ENCODE data around the gene FNDC10.
A peak's percentile ranks its signal among the peaks of the same experiment; 100 is the strongest.
"Not testable (repeated sequence)": the region's sequence is repeated elsewhere in the genome, so short reads cannot be mapped to it uniquely, and the experiment has no call there.

FNDC10 gene

DNA sequence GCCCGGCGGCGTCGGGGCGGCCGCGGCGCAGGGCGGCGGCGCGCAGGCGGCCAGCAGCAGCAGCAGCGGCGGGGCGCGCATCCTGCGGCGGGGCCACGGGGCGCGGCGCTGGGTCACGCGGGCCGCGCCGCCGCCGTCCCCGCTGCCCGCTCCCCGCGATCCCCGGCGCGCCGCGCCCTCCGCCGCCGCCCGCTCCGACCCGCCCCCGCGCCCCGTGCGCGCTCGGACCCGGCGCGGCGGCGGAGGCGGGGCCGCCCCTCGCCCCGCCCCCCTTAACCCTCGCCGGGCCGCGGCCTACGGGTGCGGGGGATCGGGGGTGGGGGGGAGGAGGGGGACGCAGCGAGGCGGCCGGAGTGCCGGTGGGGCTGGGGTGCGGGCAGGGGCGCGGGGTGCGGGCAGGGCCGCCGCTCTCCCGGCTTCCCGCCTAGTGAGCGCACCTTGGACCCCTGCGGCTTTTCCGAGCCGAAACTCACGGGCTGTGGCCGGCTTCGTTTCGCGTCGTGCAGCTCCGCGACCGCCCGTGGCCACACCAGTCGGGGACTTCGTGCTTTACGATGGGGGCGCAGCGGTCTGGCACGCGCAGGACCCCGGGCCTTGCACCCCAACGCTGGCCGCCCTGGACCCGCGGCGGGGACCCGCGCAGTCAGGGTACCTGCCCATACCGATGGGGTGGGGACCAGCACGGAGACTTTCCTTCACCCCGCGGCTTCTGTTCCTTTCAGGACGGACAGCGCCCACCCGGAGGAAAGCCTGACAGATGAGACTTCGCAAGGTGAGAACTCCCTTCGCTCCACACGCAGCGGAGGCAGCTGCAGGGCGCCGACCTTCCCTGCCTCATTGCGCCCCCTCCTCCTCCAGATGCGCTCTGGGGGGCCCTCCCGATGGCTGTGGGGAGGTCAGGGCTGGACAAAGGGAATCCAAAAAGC is at the start of gene FNDC10:
Gene FNDC10 (minus strand): TSS at position 201 of the 926 bp plus-strand sequence. CDS start 120 bp downstream, at position 81.
- no peak for DNase-seq (ENCODE audit: low read depth in 1 of 2, low spot score in 1 of 2)

DNA sequence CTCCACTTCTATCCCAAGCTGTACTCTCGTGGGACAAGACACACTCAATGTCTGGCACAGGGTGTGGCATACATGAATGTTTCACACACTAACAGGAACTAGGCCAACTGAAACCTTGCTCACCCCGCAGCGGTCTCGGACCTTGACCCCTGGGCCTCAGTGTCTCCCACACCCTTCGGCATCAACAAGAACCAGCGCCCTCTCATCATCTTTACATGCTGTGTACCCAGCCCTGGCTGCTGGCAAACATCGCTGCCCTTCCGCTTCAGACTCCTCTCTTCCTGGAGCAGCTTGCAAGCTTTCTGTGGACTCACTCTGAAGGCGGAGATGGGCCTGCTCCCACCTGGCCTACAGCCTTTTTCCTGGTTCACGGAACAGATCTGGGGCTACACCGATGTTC is 48.3 kb upstream of the FNDC10 start:
- not testable (repeated sequence) for DNase-seq (ENCODE audit: low read depth in 1 of 2, low spot score in 1 of 2)

DNA sequence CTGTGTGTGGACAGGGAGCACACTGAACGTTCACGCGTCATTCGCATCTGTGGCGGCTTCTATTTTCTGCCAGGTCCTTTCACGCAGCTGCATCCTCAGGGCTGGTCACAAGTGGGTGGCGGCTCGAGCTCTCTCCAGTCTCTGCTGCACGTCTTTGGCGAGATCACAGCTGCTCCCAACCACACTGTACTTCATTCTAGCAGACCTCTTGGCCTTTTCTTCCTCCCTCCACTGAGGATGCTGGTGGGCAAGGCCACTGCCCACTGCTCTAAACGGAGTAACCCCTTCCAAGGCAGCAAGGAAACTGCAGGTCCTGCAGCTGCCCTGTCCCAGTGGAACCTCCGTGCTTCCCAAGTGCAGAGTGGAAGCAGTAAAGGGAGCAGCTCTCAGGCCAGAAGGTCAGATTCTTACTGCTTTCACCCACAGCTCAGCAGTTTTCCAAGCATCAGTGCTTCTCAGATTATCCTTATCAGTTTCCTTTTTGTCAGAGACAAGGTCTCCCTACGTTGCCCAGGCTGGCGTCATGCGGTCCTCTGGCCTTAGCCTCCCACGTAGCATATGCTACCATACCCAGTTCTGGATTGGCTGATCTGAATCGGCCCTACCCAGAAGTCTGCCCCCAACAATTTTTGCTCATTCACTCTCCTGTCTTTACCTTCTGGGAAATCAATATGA is 47.8 kb upstream of the FNDC10 start:
- DNase-seq (ENCODE audit: low read depth in 1 of 2, low spot score in 1 of 2) = not testable (repeated sequence)

DNA sequence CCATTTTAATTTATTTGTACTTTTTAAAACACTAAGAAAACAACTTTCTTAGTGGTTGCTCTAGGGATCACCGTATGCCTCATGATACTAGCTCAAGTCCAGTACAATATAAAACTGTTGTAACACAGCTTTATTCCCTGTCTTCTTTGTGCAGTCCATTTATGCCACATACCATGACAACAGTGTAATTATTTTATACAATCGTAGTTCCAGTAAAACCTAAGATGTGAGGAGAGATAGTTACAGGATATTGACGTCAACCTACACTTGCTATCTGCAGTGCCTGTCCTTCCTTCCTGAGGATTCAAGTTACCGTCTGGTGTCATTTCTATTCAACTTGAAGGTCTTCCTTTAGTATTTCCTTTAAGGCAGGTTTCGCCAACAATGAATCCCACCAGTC is 46.4 kb upstream of the FNDC10 start:
- DNase-seq (ENCODE audit: low read depth in 1 of 2, low spot score in 1 of 2) = not testable (repeated sequence)

DNA sequence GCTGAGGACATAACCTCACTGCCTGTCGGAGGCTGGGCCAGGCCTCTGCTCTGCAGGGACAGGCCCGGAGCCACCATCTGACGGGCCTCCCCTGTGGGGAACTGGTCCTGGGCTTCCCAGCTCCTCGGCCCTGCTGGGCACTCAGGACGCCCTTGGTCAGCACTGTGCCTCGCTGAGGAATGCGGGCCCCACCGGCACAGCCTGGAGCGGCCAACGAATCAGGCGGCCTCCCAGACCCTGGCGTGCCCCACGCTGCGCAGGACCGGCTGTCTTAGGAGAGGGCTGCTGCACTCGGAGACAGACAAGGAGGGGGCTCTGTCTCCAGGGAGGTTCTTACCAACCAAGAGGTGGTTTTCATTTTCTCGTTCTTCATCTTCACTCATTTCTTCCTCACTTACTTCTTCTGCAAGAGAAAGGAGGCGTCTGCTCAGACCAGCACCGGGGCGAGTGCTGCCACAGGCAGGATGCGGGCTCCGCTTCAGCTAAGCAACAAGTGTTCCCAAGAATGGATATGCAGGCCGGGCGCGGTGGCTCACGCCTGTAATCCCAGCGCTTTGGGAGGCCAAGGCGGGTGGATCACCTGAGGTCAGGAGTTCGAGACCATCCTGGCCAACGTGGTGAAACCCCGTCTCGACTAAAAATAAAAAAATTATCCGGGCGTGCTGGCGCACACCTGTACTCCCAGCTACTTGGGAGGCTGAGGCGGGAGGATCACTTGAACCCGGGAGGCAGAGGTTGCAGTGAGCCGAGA is 41.0 kb upstream of the FNDC10 start:
- DNase-seq (ENCODE audit: low read depth in 1 of 2, low spot score in 1 of 2) = not testable (repeated sequence)

DNA sequence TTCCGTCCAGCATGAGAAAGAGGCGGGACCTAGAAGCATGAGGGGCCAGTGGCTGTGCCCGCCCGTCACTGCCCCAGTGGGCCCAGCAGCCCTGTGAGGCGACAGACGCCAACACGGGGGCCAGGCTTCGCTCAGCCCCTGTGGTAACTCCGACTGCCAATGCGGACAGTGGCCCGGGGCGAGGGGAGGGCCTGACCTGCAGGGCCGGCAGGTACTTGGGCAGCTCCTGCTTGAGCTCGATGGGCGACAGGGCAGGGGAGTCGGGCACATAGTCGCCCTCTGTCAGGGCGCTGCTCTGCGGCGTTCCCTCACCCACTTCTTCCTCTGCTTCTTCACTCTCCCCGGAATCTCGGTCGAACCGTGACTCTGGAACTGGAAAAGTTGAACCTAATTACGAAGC is 40.1 kb upstream of the FNDC10 start:
- not testable (repeated sequence) for DNase-seq (ENCODE audit: low read depth in 1 of 2, low spot score in 1 of 2)

DNA sequence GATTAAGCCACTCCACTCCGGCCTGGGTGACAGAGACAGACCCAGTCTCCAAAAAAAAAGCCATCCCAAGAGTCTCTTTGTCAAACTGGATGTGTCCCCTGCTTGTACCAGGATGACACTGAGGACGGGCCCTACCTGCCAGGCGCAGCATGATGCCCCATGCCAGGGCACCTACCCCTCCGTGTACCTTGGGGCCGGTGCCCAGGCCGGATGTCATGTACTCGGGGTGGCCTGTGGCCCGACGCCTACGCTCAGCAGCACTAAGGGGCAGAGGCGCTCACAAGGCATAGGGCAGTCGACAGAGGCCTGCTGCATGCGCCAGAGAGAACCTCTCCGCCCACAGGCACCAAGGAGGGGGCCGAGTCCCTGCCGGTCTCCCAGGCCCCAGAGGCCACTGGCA is 39.4 kb upstream of the FNDC10 start:
- DNase-seq (ENCODE audit: low read depth in 1 of 2, low spot score in 1 of 2) = not testable (repeated sequence)

DNA sequence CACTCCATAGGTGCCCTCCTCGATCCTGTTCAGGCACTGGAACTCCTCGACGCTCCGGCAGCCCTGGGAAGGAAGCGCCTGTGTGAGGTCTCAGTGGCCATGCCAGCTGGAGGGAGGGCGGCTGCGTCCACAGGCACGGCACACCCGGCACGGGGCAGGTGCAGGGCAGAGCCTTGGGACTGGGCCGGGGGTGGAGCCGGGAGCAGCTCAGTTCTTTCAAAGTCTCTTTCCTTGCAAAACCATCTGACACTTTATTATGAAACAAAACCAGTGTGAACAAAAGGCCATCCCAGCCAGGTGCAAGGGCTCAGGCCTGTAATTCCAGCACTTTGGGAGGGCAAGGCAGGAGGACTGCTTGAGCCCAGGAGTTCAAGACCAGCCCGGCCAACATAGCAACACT is 38.6 kb upstream of the FNDC10 start:
- not testable (repeated sequence) for DNase-seq (ENCODE audit: low read depth in 1 of 2, low spot score in 1 of 2)

DNA sequence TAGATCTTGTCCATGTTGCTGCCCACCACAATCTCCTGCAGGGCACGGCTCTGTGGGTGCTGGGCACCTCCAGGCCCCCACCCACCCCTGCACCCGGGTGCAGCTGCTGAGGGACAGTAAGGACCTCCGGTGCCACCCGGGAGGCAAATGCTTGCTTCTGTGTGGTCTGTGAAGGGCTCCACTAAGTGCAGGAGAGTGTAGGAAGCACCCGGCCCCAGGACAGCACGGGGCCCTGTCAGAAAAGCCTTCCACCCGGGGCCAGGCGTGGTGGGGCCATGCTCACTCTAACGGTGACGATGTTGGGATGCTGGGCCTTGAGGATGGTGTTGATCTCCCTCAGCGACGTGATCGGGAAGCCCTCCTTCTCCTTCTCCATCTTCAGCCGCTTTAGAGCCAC is 37.5 kb upstream of the FNDC10 start:
- not testable (repeated sequence) for DNase-seq (ENCODE audit: low read depth in 1 of 2, low spot score in 1 of 2)

DNA sequence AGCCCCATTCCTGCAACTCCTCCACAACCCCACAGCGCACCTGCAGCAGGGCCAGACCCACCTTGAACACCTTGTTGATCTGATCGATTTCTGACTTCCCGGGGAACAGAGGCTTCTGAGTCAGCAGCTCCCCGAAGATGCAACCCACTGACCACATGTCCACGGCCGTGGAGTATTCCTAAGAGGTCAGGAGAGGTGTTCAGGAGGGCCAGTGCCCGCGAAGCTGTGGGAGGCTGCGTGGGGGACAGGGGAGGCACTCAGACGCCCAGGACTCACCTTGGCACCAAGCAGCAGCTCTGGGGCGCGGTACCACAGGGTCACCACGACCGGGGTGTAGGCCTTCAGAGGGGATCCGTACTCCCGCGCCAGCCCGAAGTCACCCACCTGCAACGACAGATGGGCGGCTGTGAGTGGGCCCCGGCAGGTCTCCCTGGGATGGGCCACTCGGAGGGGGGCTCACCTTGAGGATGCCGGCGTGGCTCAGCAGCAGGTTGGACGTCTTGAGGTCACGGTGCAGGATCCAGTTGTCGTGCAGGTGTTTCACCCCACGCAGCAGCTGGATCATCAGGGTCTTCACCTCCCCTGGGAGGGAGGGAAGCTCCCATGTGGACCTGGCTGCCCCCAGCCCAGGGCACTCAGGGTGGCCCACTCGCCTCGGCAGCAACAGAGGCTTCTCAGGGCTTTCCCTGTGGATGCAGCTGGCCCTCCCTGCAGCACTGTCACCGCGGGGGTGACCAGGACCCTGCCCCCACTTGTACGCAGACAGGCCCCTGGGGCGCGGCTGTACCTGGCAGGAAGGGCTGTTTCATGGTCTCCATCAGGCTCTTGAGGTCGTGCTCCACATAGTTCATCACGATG is 36.9 kb upstream of the FNDC10 start:
- DNase-seq (ENCODE audit: low read depth in 1 of 2, low spot score in 1 of 2) = not testable (repeated sequence)

DNA sequence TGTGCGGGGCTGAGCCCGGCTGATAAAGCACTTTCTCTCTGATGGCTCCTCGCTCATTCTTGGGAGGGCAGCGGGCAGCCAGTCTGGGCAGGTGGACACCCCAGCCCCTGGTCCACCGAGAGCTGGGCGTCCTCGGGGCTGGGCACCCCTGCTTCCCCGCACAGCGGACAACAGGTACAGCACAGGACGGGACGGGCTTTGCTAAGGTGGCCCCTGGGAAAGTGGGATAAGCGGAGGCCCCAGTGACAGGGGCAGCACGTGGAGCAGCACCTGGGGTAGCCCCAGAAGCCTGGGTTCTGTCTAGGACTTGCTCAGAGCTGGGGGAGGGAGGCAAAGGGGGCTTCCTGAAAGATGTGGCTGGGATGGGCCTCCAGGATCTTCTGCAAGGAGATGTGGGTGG is 34.7 kb upstream of the FNDC10 start:
- not testable (repeated sequence) for DNase-seq (ENCODE audit: low read depth in 1 of 2, low spot score in 1 of 2)

DNA sequence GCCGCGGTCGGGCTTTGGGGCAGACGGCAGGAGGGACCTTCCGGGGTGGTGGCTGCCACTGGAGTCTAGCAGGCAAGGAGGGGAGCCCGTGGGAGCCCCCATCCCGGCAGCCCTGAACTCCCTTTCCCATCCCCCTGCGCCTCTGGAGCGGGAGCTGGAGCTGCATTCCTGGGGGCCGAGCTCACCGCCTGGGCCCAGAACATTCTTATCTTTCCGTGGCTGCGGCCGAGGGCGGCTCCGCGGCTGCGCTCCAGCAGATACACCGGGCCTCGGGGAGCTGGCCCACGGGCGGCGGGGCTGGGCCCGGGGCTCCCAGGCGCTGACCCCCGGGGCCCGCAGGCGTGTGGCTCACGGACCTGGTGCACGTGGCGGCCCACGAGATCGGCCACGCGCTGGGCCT is 33.5 kb upstream of the FNDC10 start:
- DNase-seq (ENCODE audit: low read depth in 1 of 2, low spot score in 1 of 2) = not testable (repeated sequence)

DNA sequence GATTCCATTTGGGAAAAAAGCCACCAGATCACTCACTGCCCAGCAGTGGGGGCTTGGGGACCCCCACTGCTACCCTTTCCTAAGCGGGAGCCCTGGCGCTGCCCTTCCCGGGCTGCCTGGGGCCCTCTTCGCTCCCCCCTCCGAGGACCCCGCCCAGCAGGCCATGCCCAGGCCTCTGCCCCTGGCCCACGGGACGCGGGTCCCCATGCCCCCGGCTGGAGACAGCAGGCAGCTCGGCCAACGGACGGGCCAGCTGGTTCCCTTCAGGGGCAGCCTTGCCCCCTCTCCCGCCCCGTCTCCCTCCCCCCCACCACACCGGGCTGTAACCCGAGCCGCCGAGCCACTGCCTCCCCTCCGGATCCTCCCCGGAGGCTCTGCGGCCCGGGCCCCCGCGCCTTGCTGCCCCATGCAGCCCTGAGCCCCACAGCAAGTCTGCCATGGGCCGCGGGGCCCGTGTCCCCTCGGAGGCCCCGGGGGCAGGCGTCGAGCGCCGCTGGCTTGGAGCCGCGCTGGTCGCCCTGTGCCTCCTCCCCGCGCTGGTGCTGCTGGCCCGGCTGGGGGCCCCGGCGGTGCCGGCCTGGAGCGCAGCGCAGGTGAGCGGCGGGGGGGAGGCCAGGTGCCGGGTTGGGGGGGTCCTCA is 32.0 kb upstream of the FNDC10 start, which contains the start of gene MMP23B:
Gene MMP23B (plus strand): TSS at position 392 of the 639 bp plus-strand sequence. CDS start 46 bp downstream, at position 438.
- DNase-seq (ENCODE audit: low read depth in 1 of 2, low spot score in 1 of 2) = no peak

DNA sequence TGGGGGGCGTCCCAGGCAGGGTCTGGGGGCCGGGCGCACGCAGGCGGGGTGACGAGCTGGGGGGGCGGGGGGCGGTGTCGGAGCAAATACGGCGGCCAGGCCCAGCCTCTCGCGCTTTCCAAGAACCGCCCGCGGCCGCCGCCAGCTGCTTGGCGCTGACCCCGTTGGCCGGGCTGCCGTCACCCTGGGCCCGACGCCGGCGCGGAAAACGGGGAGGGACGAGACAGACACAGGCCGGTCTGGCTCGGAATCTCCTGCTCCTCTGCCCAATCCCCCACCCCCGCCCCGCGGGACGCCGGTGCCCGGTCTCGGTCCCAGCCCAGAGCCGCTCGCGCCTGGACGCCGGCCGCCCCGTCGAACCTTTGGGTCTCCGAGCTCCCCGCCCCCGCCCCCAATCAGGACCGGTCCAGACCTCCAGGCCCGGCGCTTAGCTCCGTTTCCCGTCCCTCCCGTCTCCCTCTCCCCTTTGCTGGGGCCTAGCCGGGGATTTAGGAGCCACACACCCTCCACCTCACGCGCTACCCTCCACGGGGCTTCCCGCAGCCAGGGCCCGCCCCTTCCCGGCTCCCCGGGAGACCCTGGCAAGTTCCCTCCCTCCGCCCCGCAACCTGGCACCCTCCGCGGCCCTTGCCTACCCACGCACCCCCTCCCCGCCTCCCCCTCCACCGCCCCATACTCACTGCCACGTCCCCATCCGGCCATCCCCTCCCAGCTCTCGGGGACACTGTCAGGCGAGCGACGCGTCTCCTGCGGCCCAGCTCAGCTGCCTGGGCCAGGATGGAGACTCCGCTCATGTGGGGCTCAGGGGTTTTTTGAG is 31.2 kb upstream of the FNDC10 start:
- no peak for DNase-seq (ENCODE audit: low read depth in 1 of 2, low spot score in 1 of 2)

DNA sequence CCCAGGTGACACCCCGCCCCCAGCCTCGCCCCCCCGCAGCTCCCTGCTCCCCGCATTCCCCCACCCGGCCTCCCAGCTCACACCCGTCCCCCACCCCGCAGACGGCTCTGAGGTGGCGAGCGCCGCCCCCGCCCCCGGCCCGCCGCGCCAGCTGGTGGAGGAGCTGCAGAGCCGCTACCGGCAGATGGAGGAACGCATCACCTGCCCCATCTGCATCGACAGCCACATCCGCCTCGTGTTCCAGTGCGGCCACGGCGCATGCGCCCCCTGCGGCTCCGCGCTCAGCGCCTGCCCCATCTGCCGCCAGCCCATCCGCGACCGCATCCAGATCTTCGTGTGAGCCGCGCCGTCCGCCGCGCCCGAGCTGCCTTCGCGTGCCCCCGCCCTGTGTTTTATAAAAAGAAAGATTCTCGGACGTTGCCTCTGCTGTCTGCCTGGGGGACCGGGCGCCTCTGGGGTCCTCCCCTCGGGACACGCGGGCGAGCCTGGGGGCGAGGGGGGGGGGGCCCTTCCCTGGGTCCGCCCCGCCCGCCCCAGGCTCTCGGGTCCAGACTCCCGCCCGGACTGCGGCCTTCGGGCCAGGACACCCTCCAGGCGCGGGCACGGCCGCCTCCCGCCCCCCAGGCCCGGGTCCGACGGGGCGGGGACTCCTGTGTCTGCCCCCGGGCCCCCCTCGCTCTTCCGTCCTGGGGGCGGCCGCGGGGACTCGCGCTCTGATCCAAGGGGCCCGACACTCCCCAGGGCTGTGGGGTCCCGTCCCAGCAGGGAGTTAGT is 30.4 kb upstream of the FNDC10 start:
- peak; percentile 82 to 90 for DNase-seq (ENCODE audit: low read depth in 1 of 2, low spot score in 1 of 2)

DNA sequence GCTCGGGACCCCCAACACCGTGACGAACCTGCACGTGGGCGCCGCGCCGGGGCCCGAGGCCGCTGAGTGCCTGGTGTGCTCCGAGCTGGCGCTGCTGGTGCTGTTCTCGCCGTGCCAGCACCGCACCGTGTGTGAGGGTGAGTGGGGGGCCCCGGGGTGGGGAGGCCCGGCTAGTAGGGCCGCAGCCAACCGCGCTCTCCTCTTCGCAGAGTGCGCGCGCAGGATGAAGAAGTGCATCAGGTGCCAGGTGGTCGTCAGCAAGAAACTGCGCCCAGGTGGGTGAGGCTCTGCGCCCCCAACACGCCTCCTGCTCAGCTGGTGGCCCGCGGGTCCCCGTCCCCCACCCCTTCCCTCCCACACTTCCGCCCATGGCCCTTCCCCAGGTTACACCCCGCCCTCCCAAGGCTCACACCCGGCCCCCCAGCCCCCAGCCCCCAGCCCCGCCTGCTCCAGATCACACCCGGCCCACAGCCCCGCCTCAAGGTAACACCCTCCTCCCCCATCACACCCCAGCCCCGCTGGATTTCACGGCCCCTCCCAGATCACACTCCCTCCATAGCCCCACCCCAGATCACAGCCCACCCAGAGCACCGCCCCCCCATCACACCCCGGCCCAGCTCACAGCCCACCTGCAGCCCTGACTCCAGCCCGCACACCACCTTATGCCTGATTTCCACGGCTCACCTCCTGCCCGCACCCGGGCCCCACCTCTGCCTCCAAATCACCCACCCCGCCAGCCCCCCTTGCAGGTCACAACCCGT is 29.7 kb upstream of the FNDC10 start:
- DNase-seq (ENCODE audit: low read depth in 1 of 2, low spot score in 1 of 2) = peak; percentile 46 to 56

DNA sequence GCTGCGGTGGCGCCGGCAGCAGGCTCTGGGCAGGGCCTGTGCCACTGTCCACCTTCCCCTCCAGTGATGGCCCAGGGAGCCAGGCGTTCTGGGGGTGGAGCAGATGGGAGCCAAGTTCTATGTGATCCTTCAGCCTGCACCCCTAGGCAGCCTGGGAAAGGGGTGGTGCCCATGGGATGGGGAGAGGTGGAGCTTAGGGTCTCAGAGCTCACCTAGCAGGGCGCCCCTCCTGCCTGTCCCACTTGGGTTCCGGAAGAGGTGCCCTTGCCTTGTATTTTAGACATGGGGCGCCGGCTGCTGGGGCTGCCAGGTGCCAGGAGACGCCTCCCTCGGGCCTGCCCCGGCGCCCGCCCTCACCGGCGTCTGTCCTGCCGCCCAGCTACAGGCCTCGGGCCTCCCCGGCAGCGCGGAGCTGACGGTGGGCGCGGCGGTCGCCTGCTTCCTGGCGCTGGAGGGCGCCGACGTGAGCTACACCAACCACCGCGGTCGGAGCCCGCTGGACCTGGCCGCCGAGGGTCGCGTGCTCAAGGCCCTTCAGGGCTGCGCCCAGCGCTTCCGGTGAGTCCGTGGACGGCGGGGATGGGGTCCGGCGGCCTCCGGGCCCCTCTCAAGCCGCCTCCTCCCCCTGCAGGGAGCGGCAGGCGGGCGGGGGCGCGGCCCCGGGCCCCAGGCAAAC is 29.0 kb upstream of the FNDC10 start:
- DNase-seq (ENCODE audit: low read depth in 1 of 2, low spot score in 1 of 2) = no peak
